ENCODE measurements around the gene PNN. TPM values are rescaled to one million over a fixed set of nuclear protein-coding genes. Genes with fewer than 3 reads are reported as not detected.
A peak's percentile ranks its signal among the peaks of the same experiment; 100 is the strongest.

PNN gene
- total RNA-seq, 1 donor from 2014 or later = 109 TPM

DNA sequence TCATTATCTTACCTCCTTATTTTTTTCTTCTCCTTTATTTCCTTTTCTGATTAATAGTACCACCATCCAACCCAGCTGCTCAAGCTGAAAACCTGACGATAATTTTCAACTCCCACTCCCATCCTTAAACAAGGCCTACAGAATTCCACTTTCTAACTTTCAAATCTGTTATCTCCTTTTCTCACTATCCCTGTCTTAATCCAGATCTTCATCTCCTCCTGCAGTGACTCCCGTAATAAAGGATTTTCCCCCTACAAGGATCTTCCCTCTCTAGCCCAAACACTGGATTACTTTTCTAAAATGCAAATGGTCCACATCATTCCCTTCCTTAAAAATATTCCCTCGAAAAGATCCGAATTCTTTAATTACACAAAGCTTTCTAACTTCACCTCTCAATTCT is 6.5 kb upstream of the PNN start:
- peaks cover 34% of the 10 kb centered on the region for H3K36me3 Mint-ChIP-seq (ENCODE audit: low read depth)
- no peaks in the 10 kb centered on the region for H3K27me3 Mint-ChIP-seq
- H3K27ac Mint-ChIP-seq = no peak overlapping the region
- peaks cover 32% of the 10 kb centered on the region for H3K4me1 Mint-ChIP-seq
- no peak for ATAC-seq (ENCODE audit: low read depth)
- ChIA-PET POLR2A (interaction anchor here (0.7 kb wide), 2 partner anchors 14 to 139 kb away, joined by 3 read pairs; no protein-coding TSS in a partner anchor), CTCF (no interaction called here)
- TF ChIP-seq, protein P1, sequence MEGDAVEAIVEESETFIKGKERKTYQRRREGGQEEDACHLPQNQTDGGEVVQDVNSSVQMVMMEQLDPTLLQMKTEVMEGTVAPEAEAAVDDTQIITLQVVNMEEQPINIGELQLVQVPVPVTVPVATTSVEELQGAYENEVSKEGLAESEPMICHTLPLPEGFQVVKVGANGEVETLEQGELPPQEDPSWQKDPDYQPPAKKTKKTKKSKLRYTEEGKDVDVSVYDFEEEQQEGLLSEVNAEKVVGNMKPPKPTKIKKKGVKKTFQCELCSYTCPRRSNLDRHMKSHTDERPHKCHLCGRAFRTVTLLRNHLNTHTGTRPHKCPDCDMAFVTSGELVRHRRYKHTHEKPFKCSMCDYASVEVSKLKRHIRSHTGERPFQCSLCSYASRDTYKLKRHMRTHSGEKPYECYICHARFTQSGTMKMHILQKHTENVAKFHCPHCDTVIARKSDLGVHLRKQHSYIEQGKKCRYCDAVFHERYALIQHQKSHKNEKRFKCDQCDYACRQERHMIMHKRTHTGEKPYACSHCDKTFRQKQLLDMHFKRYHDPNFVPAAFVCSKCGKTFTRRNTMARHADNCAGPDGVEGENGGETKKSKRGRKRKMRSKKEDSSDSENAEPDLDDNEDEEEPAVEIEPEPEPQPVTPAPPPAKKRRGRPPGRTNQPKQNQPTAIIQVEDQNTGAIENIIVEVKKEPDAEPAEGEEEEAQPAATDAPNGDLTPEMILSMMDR (IDR thresholded peaks at IDR 0.05) = no peak
- H3K4me3 Mint-ChIP-seq = peak overlapping the region; percentile 21
- intact Hi-C loops (cut with micrococcal nuclease) = no loop called here
- no peak for DNase-seq
- H3K9me3 Mint-ChIP-seq = no peaks in the 10 kb centered on the region

DNA sequence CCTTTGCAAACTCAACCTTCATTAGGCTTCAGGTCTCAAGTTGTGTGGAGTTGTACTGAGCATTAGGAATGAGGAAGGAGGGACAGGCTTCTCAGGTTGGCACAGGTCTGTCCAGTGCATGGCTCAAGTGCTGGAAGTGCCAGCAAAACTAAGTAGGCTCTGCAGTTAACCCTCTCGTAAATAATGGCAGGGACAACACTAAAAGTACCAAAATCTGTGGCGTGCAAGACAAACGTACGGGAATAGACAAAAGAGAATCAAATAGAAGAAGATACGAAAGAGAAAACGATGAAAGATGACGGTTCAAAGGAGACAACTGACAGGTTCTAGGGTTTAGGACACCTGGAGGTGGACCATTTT is 5.5 kb upstream of the PNN start:
- H3K4me3 Mint-ChIP-seq = peak overlapping the region; percentile 98
- H3K9me3 Mint-ChIP-seq = no peaks in the 10 kb centered on the region
- peak overlapping the region; percentile 98 for H3K27ac Mint-ChIP-seq
- ATAC-seq (ENCODE audit: low read depth) (no peak), DNase-seq (no peak)
- peaks cover 39% of the 10 kb centered on the region for H3K4me1 Mint-ChIP-seq
- intact Hi-C loops (cut with micrococcal nuclease) = no loop called here
- POLR2A ChIA-PET = interaction anchor here (0.6 to 3.1 kb wide), 11 partner anchors 8 to 263 kb away, joined by 3 to 80 read pairs (median 6); partner anchors contain the start of genes FBXO33, GEMIN2 and SEC23A
- no peaks in the 10 kb centered on the region for H3K27me3 Mint-ChIP-seq
- H3K36me3 Mint-ChIP-seq (ENCODE audit: low read depth) = peaks cover 30% of the 10 kb centered on the region
- TF ChIP-seq, protein P1 (IDR thresholded peaks at IDR 0.05) = no peak
- CTCF ChIA-PET = interaction anchor here (1.0 to 1.4 kb wide), 2 partner anchors 8 to 55 kb away, joined by 4 to 5 read pairs; partner anchors contain the start of gene GEMIN2

DNA sequence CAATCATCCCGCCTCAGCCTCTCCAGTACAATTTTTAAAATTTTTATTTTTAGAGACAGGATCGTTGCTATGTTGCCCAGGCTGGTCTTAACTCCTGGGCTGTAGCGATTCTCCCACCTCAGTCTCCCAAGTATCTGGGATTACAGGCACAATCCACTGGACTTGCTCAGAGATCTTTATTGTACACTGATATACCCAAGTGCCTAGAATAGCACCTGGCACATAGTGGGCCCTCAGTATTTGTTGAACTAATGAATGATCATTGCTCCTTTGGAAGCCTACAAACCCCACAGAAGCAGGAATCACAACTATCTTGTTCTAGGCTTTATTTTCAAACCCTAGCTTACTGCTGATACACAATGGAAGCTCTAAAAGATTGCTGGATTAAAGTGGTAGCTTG is 1.9 kb upstream of the PNN start:
- Mint-ChIP-seq H3K4me3 (no peak overlapping the region), H3K36me3 (ENCODE audit: low read depth) (peaks cover 42% of the 10 kb centered on the region), H3K4me1 (peaks cover 51% of the 10 kb centered on the region), H3K9me3 (no peaks in the 10 kb centered on the region), H3K27me3 (no peaks in the 10 kb centered on the region), H3K27ac (peak overlapping the region; percentile 68)
- ChIA-PET POLR2A (interaction anchor here (0.5 to 2.4 kb wide), 4 partner anchors 70 to 259 kb away, joined by 3 to 42 read pairs (median 5); partner anchors contain the start of genes FBXO33 and SEC23A), CTCF (no interaction called here)
- intact Hi-C loops (cut with micrococcal nuclease) = no loop called here
- TF ChIP-seq, protein P1 (IDR thresholded peaks at IDR 0.05) = no peak
- no peak for ATAC-seq (ENCODE audit: low read depth)
- DNase-seq = no peak

DNA sequence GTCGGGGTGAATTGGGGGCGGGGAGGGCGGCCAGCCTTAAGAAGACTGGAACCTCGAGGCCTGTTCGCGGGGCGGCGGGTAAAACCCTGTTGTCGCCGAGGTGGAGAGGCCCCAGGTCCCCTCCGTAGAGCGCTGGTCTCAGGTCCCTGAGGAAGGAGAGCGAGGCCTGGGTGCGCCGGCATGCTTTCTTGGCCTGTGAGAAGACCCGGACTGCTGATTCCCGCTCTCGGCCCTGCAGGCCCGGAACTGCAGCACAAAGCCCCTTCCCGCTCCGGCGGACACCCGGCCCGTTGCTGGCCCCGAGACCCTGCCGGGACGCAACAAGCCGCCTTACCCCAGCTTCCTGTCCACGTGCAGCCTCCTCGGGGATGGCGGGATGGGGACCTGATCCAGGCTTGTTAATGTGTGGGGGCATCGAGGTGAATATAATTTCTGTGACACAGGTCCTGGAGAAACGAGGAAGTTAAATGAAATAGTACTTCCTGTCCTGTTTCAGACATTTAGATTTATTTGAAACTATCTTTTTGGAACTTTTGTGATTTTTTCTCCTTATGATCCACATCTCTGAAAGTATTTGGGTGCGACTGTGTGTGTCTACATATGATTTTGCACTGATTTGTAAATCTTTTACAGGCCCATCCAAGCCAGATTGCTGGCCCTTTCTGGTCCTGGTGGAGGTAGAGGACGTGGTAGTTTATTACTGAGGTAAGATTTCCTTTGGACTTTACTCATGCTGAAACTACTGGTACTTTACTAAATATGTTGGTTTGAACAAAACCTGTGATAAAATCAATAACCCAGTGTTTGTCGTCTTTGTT is 600 bp downstream of the PNN start:
- H3K4me1 Mint-ChIP-seq = peaks cover 41% of the 10 kb centered on the region
- DNase-seq = no peak
- H3K4me3 Mint-ChIP-seq = peak overlapping the region; percentile 99
- H3K36me3 Mint-ChIP-seq (ENCODE audit: low read depth) = peaks cover 34% of the 10 kb centered on the region
- peak; percentile 11 for ATAC-seq (ENCODE audit: low read depth)
- H3K27ac Mint-ChIP-seq = peak overlapping the region; percentile 99
- TF ChIP-seq, protein P1 (IDR thresholded peaks at IDR 0.05) = no peak
- ChIA-PET POLR2A (interaction anchor here (0.6 to 2.4 kb wide), 15 partner anchors 9 to 259 kb away, joined by 3 to 45 read pairs (median 4); partner anchors contain the start of genes FBXO33, GEMIN2 and SEC23A), CTCF (no interaction called here)
- intact Hi-C loops (cut with micrococcal nuclease) = loop anchor here (1.0 kb wide), 5 partner anchors 61 to 257 kb away; partner anchors contain the start of genes FBXO33, GEMIN2 and SEC23A
- H3K9me3 Mint-ChIP-seq = no peaks in the 10 kb centered on the region
- no peaks in the 10 kb centered on the region for H3K27me3 Mint-ChIP-seq

Data from activated B cell treated with CpG ODN at 0.5 μM for 24 hours (primary cell).